Measurements from ENCODE around the gene RUNX1.

GRCh38 chr21:34858559-34858958 lies 190.5 kb downstream of the RUNX1 start:
- TF ChIP-seq CTCF (IDR thresholded peaks at IDR 0.05; ENCODE audit: low read depth, low read length) (no peak), MYC (IDR thresholded peaks at IDR 0.05; ENCODE audit: low read depth, low read length) (no peak), POLR2A (IDR thresholded peaks at IDR 0.05; ENCODE audit: extremely low read depth, insufficient read length) (no peak), MAX (IDR thresholded peaks at IDR 0.05; ENCODE audit: low read depth, low read length) (no peak)
